HG03097 (cell line): ENCODE results near the gene ITGAV.
"Not testable (repeated sequence)": the region's sequence is repeated elsewhere in the genome, so short reads cannot be mapped to it uniquely, and the experiment has no call there.

ENCODE experiments used
- ATAC-seq: cut with Tn5 transposase; IDR thresholded peaks from one replicate; pipeline ENCODE4 v1.9.1; 2021; ENCODE audit not compliant: unreplicated experiment, low FRiP score

The ITGAV gene

DNA sequence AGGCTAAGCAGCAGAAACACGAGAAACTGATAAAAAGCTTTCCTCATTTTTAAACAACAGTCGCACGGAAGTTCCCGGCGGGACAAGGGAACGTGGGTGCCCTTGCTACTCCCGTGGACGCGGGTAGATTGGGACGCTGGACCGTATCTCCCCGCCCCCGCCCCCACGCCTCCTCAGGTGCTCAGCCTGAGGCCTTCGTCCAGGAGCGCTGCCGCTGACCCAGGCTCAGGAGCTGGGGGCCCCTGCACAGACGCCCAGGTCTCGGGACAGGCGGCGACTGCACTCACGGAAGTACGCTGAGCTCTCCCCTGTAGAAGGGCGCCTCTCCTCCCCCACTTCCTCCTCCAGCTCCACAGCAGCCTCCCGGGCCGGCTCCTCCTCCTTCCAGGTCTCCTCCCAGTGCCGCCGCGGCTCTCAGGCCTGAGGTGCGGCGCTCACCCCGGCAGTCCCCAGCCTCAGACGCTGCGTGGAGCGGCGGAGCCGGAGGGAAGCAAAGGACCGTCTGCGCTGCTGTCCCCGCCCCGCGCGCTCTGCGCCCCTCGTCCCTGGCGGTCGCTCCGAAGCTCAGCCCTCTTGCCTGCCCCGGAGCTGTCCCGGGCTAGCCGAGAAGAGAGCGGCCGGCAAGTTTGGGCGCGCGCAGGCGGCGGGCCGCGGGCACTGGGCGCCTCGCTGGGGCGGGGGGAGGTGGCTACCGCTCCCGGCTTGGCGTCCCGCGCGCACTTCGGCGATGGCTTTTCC is at the start of gene ITGAV:
Gene ITGAV (plus strand): TSS at position 445 of the 738 bp plus-strand sequence. CDS start 283 bp downstream, at position 728.
- ATAC-seq = peak; percentile 99

- no peak for ATAC-seq
These were observed 48.9 kb upstream of the ITGAV start for GRCh38 chr2:186540941-186541340.

DNA sequence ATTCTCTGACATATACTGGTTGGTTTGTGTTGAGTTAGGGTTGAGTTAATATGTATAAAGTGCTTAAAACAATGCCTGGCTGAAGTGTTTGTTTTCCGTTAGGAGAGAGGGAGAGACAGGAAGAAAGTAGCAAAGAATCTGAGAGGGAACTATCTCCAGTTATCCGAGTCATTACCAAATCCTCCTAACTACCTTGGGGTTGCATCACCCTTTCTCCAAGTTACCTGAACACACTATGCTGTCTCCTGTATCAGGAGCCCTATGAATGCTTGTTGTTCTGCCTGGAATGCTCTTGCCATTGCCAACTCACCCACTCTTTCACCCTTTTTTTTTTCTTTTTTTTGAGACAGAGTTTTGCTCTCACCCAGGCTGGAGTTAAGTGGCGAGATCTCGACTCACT is 47.9 kb upstream of the ITGAV start:
- ATAC-seq = no peak

DNA sequence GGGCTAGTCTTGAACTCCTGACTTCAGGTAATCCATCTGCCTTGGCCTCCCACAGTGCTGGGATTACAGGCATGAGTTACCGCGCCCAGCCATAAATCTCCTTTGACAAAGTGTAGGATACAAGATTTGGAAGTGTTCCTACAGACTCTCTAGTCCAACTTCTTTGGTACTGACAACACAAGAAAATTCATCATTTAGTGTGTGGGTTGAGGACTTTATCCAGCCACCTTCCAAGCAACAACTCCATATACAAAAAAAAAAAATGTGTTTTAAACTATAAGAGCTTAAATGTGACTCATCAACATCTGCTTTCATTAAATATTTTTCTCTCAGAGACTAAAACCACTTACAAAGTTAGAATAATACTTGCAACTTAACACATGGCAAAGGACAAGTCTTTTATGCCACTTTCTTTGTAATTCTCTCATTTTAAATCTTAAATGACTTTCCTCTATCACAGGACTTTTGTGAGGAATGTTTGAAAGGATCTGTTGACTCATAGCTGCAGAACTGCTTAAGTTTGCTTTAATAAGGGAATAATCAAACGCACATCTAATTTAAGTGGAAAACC is 46.2 kb upstream of the ITGAV start:
- ATAC-seq = no peak

DNA sequence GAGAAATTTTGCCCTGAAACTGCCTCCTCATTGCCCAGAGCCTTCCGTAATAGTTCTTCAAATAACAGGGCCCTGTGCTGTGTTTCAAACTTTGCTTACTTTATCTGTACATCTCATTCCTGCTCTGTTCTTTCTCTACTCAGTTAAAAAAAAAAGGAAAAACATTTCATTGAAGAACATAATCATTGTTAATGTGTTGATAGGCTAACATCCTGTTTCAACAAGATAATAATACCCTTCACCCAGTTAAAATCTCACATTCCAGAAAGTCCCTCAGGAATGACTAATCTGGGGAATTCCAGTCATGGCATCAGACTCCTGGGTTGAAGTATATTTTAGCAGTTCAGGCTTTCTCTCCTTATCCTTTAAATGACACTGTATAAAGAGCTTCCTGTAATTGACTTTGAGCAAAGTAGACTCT is 45.6 kb upstream of the ITGAV start:
- no peak for ATAC-seq

- ATAC-seq = no peak
These were observed 43.0 kb upstream of the ITGAV start for GRCh38 chr2:186546846-186547245.

GRCh38 chr2:186551323-186552050 is 38.4 kb upstream of the ITGAV start:
- ATAC-seq = no peak

DNA sequence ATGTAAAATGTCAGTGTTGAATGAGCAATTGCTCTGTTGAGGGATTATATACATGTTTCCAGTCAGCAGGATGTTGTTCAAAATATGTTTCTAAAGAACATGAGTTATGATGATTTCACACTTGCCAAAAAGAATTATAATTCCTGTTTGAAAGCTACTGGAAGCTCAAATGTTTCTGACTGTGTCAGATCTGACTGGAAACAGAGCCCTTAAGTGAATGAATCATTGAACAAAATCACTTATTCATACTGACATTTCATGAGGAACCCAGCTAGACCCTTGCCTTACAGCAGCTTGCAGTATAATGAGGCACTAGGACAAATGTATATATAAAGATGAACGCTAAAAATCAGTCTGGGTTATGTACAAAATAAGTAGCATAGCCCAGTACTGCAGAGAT is 35.4 kb upstream of the ITGAV start:
- no peak for ATAC-seq

- ATAC-seq = no peak
These were observed 34.8 kb upstream of the ITGAV start for GRCh38 chr2:186554850-186555671.

- no peak for ATAC-seq
These were observed 31.2 kb upstream of the ITGAV start for GRCh38 chr2:186558512-186559276.

GRCh38 chr2:186559370-186559769 is 30.5 kb upstream of the ITGAV start:
- no peak for ATAC-seq

DNA sequence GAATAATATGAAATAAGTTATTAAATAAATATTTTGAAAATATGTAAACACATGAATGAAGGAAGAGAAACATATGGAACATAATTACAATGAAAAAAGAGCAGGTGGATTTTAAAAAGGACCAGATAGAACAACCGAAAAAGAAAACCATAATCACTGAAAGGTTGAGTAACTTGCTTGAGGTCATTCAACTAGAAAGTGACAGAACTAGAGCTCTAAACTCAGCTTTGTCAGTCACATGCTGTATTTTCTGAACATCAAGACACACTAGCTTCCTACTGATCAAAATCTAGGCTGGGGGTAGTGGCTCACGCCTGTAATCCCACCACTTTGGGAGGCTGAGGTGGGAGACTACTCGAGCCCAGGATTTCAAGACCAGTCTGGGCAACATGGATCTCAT is 30.0 kb upstream of the ITGAV start:
- ATAC-seq = no peak

DNA sequence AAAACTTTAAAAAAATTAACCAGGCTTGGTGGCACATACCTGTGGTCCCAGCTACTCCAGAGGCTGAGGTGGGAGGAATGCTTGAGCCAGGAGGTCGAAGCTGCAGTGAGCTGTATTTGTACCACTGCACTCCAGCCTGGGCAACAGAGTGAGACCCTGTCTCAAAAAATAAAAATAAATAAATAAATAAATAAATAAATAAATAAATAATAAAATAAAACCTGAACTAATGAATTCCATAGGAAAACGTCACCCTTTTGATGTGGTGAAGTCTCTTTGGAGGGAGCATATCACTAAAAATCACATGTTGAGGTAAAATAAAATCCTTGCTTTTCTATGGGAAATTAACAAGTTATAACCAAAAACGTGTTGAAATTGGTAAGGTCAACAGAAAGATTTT is 29.6 kb upstream of the ITGAV start:
- no peak for ATAC-seq

- no peak for ATAC-seq
These were observed 28.2 kb upstream of the ITGAV start for GRCh38 chr2:186561467-186562208.

- ATAC-seq = no peak
These were observed 27.7 kb upstream of the ITGAV start for GRCh38 chr2:186562209-186562578.

DNA sequence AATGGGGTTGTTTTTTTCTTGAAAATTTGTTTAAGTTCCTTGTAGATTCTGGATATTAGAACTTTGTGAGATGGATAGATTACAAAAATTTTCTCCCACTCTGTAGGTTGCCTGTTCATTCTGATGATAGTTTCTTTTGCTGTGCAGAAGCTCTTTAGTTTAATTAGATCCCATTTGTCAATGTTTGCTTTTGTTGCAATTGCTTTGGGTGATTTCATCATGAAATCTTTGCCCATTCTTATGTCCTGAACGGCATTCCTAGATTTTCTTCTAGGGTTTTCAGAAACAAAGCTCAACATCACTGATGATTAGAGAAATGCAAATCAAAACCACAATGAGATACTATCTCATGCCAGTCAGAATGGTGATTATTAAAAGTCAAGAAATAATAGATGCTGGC is 21.3 kb upstream of the ITGAV start:
- not testable (repeated sequence) for ATAC-seq

DNA sequence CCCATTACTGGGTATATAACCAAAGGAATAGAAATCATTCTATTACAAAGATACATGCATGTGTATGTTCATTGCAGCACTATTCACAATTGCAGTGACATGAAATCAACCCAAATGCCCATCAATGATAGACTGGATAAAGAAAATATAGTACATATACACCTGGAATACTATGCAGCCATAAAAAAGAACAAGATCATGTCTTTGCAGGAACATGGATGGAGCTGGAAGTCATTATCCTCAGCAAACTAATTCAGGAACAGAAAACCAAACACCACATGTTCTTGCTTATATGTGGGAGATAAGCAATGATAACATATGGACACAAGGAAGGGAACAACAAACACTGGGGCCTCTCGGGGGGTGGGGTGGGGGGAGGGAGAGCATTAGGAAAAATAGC is 20.7 kb upstream of the ITGAV start:
- not testable (repeated sequence) for ATAC-seq

DNA sequence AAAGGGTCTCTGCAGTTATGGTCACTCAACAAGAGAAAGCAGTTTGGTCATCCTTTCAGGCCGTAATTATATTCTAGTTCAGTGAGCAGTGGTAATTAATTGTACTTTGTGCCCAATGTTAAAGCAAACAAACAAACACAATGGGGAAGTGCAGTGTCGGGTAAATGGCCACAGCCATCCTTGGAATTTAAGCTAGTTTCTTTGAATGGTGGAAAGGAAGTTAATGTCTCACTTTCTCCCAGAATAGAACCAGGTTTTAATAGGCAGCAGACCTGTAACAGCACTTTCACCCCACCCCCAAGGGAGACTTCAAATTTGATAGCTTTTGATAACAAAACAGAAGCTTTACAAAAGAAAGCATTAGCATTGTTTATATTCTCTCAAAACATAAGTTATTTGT is 20.0 kb upstream of the ITGAV start:
- ATAC-seq = no peak

GRCh38 chr2:186570604-186571003 is 19.3 kb upstream of the ITGAV start:
- no peak for ATAC-seq

GRCh38 chr2:186572705-186573104 is 17.2 kb upstream of the ITGAV start:
- ATAC-seq = no peak
